Measurements from ENCODE around the gene PRKG1. TPM values are rescaled to one million over a fixed set of nuclear protein-coding genes. Genes with fewer than 3 reads are reported as not detected.

PRKG1 gene
- total and polyA plus RNA-seq, 2 of the 4 experiments (the other 2 are of a cell fraction), result 3.5 to 18.3 TPM

- no peak overlapping the region for H2AK5ac ChIP-seq (ENCODE audit: low read depth, low read length)
- H3K23ac ChIP-seq (ENCODE audit: low read depth, low read length), result no peak overlapping the region
- no peak overlapping the region for H3K4me2 ChIP-seq (ENCODE audit: low read depth, low read length)
- no peak overlapping the region for H2AK9ac ChIP-seq (replicated peaks; ENCODE audit: low read depth, low read length, poor library complexity)
- no peak overlapping the region for H2BK15ac ChIP-seq (ENCODE audit: low read depth, low read length)
- H2AFZ ChIP-seq (replicated peaks; ENCODE audit: low read length, poor library complexity), result no peak overlapping the region
- no peak for DNase-seq
- ChIA-PET CTCF (interaction anchor here (0.6 kb wide), 2 partner anchors 251 to 588 kb away, joined by 3 read pairs; no protein-coding TSS in a partner anchor), POLR2A (ENCODE audit: unreplicated experiment) (no interaction called here)
- H3K79me1 ChIP-seq (ENCODE audit: low read depth in 1 of 2, low read length in 2 of 2), result peaks cover 34 to 59% of the 10 kb centered on the region in 2 experiments; a peak in 3 of 4 replicates
- H3K27ac ChIP-seq (ENCODE audit: insufficient read depth, low read length), result no peak overlapping the region
- H3K4me3 ChIP-seq (ENCODE audit: insufficient read depth, low read depth, low read length), result no peak overlapping the region
- no peak overlapping the region for H3K18ac ChIP-seq (ENCODE audit: low read depth, low read length)
- dilution Hi-C loops (cut with HindIII; ENCODE audit: low sequenced_read_pairs, unreplicated experiment), result no loop called here
- H4K5ac ChIP-seq (ENCODE audit: low read depth, low read length), result no peak overlapping the region
- no peak overlapping the region for H3K14ac ChIP-seq (replicated peaks; ENCODE audit: low read depth, low read length)
- BruUV-seq (replicated peaks), result no TSS peak
- no peak overlapping the region for H4K8ac ChIP-seq (ENCODE audit: low read depth in 2 of 2, low read length in 2 of 2)
- H3K9me1 ChIP-seq (ENCODE audit: insufficient read depth, low read length), result peaks cover 7% of the 10 kb centered on the region
- ATAC-seq (ENCODE audit: low read depth), result no peak
- in situ Hi-C loops (cut with MboI; ENCODE audit: low sequenced_read_pairs), result no loop called here
- H4K20me1 ChIP-seq (ENCODE audit: insufficient read depth, low read length), result peaks cover 7% of the 10 kb centered on the region; the same call in 1 of the 2 replicates
- no peaks in the 10 kb centered on the region for H3K36me3 ChIP-seq (ENCODE audit: control insufficient read depth, insufficient read depth, low read length)
- no peak overlapping the region for H3K4ac ChIP-seq (ENCODE audit: low read depth, low read length)
- no peak overlapping the region for H3K9ac ChIP-seq (ENCODE audit: low read depth, low read length)
- H3K56ac ChIP-seq (ENCODE audit: extremely low read depth, insufficient read depth, low read length), result no peak overlapping the region
- H4K91ac ChIP-seq (ENCODE audit: insufficient read depth, low read depth, low read length), result no peak overlapping the region
- H2BK20ac ChIP-seq (ENCODE audit: low read depth, low read length), result no peak overlapping the region
- intact Hi-C loops (cut with micrococcal nuclease), result loop anchor here (10.0 kb wide), 1 partner anchor 615 kb away; the partner anchor contains the start of gene CSTF2T
- no peak overlapping the region for H2BK120ac ChIP-seq (ENCODE audit: low read depth, low read length)
- TF ChIP-seq RAD21 (IDR thresholded peaks at IDR 0.05; ENCODE audit: low read length) (no peak), BHLHE40 (IDR thresholded peaks at IDR 0.05; ENCODE audit: low read depth, low read length) (no peak), MAFK (IDR thresholded peaks at IDR 0.05; ENCODE audit: low read depth, low read length) (no peak), RFX5 (IDR thresholded peaks at IDR 0.05; ENCODE audit: low read depth, low read length) (no peak), MXI1 (IDR thresholded peaks at IDR 0.05; ENCODE audit: borderline replicate concordance, low read depth, low read length) (no peak), CEBPB (IDR thresholded peaks at IDR 0.05; ENCODE audit: low read depth, low read length) (no peak), CHD1 (IDR thresholded peaks at IDR 0.05; ENCODE audit: low read depth, low read length) (no peak), USF2 (IDR thresholded peaks at IDR 0.05; ENCODE audit: low read depth, low read length) (no peak), NFE2L2 (IDR thresholded peaks at IDR 0.05; ENCODE audit: low read depth, low read length) (no peak), MAZ (IDR thresholded peaks at IDR 0.05; ENCODE audit: borderline replicate concordance, low read depth, low read length) (no peak), RCOR1 (IDR thresholded peaks at IDR 0.05; ENCODE audit: insufficient replicate concordance, low read length) (no peak), POLR2A (IDR thresholded peaks at IDR 0.05; ENCODE audit: low read depth, low read length) (no peak), CTCF (conservative IDR thresholded peaks at IDR 0.05; ENCODE audit: low read depth, low read length) (no peak), ELK1 (IDR thresholded peaks at IDR 0.05; ENCODE audit: borderline replicate concordance, low read depth, low read length) (no peak), SMC3 (IDR thresholded peaks at IDR 0.05; ENCODE audit: low read depth, low read length) (no peak), FOS (IDR thresholded peaks at IDR 0.05; ENCODE audit: low read depth, low read length) (no peak)
- no peak overlapping the region for H2BK5ac ChIP-seq (ENCODE audit: low read depth, low read length, poor library complexity, severe bottlenecking)
- WGBS, 2 experiments (ENCODE audit: extremely low coverage in 2 of 2, insufficient read length in 1 of 2), result no CpG with 5 or more reads among the region's 1 CpG
- H3K9me3 ChIP-seq (ENCODE audit: control insufficient read depth, insufficient read depth, low read length), result no peaks in the 10 kb centered on the region
- H3K4me1 ChIP-seq (ENCODE audit: control insufficient read depth, insufficient read depth, low read length), result peaks cover 9% of the 10 kb centered on the region
- no peaks in the 10 kb centered on the region for H3K27me3 ChIP-seq (ENCODE audit: control insufficient read depth, insufficient read depth, low read length)
These were observed 5.0 kb downstream of the PRKG1 start for GRCh38 chr10:51079331-51079730.
